HG02759 (cell line): ENCODE data around the gene RRP12.
A peak's percentile ranks its signal among the peaks of the same experiment; 100 is the strongest.

Source experiments
- ATAC-seq: cut with Tn5 transposase; IDR thresholded peaks from one replicate; pipeline ENCODE4 v1.9.1; 2021; ENCODE audit warnings: mild to moderate bottlenecking, moderate library complexity; ENCODE audit not compliant: unreplicated experiment

RRP12 gene

GRCh38 chr10:97318772-97319651 lies 82.1 kb downstream of the RRP12 start, which contains the start of gene FRAT1:
Gene FRAT1, plus strand, starts transcription at chr10:97319271. Its CDS starts 183 bp downstream, at chr10:97319454.
- ATAC-seq = peak; percentile 91

- no peak for ATAC-seq
Observed at GRCh38 chr10:97314671-97315070, 86.5 kb downstream of the RRP12 start.

- ATAC-seq = no peak
Observed at GRCh38 chr10:97312897-97313296, 88.2 kb downstream of the RRP12 start.

- no peak for ATAC-seq
Observed at GRCh38 chr10:97311111-97311626, 90.0 kb downstream of the RRP12 start.

- no peak for ATAC-seq
Observed at GRCh38 chr10:97307866-97308780, 93.0 kb downstream of the RRP12 start.

GRCh38 chr10:97307441-97307840 lies 93.7 kb downstream of the RRP12 start:
- no peak for ATAC-seq
